ENCODE data around the gene CAV1. TPM values are rescaled to one million over a fixed set of nuclear protein-coding genes. Genes with fewer than 3 reads are reported as not detected.

The CAV1 gene
- total RNA-seq, 1 experiment from 2014 or later: 20.2 TPM

DNA sequence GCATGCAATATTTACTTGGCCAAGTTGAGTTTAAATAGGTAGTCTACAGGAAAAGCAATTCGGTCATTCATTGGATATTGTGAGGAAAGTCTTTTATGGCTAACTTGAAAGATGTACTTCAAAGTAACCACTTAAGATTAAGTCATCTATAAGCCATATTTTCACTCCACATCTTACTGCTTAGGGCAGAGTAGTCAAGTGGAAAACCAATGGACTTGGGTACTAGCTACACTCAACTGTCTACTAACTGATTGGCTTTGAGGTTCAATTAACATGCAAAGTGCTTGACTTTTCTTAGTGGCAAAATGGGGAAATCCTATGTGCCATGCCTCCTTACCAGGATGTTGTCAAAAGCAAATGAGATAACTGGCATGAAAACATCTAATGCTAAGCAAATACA, 51.0 kb downstream of the CAV1 start:
- Histone ChIP-seq H3K4me2 (ENCODE audit: insufficient read depth, insufficient read length, low read length) (no peak overlapping the region), H3K4me1 (ENCODE audit: insufficient read depth, low read length) (no peaks in the 10 kb centered on the region), H2AFZ (ENCODE audit: low read length) (no peak overlapping the region), H2BK120ac (ENCODE audit: low read depth, low read length, poor library complexity, severe bottlenecking) (no peak overlapping the region), H2BK5ac (ENCODE audit: insufficient read length, low read length) (no peak overlapping the region), H3K14ac (ENCODE audit: insufficient read depth, low read length) (no peak overlapping the region), H3K23me2 (ENCODE audit: insufficient read length, low read depth, low read length, poor library complexity, severe bottlenecking) (no peaks in the 10 kb centered on the region), H2BK12ac (ENCODE audit: insufficient read length, low read depth, low read length) (no peak overlapping the region), H2BK20ac (ENCODE audit: low read depth, low read length, poor library complexity, severe bottlenecking) (no peak overlapping the region), H3K27ac (ENCODE audit: insufficient read length, low read depth, low read length) (no peak overlapping the region), H3K56ac (ENCODE audit: insufficient read length, low read depth, low read length) (no peak overlapping the region), H2BK15ac (ENCODE audit: low read depth, low read length) (no peak overlapping the region), H3K27me3 (ENCODE audit: insufficient read depth, low read length) (no peaks in the 10 kb centered on the region), H3T11ph (ENCODE audit: low read length) (no peak overlapping the region), H2AK5ac (ENCODE audit: insufficient read length, low read length) (no peak overlapping the region), H4K8ac (replicated peaks; ENCODE audit: insufficient read length, low read depth, low read length) (no peak overlapping the region), H3K23ac (ENCODE audit: insufficient read length, low read depth, low read length) (no peak overlapping the region), H4K20me1 (ENCODE audit: control insufficient read depth, insufficient read depth, insufficient read length) (no peaks in the 10 kb centered on the region), H3K79me1 (ENCODE audit: insufficient read depth, low read depth, low read length, poor library complexity, severe bottlenecking) (no peaks in the 10 kb centered on the region), H3K9me3 (ENCODE audit: control insufficient read depth, low read depth, low read length) (no peaks in the 10 kb centered on the region), H3K9ac (ENCODE audit: extremely low read depth, insufficient read length, low read length) (no peak overlapping the region), H3K4ac (ENCODE audit: low read depth, low read length) (no peak overlapping the region), H4K5ac (ENCODE audit: insufficient read length, low read depth, low read length) (no peak overlapping the region), H3K79me2 (ENCODE audit: insufficient read depth, low read length) (no peaks in the 10 kb centered on the region), H4K91ac (ENCODE audit: insufficient read length, low read depth, low read length) (no peak overlapping the region), H3K18ac (ENCODE audit: insufficient read length, low read depth, low read length) (no peak overlapping the region)
- H3K27ac Mint-ChIP-seq: no peak overlapping the region
- no peaks in the 10 kb centered on the region for H3K36me3 Mint-ChIP-seq (ENCODE audit: insufficient read depth in 1 of 3, low read depth in 3 of 3)
- no peaks in the 10 kb centered on the region for H3K27me3 Mint-ChIP-seq (ENCODE audit: low read depth)
- H3K9me3 Mint-ChIP-seq: peaks cover 0 to 3% of the 10 kb centered on the region in 2 experiments; a peak in 2 of 5 replicates
- DNase-seq: no peak
- TF ChIP-seq, protein P1, sequence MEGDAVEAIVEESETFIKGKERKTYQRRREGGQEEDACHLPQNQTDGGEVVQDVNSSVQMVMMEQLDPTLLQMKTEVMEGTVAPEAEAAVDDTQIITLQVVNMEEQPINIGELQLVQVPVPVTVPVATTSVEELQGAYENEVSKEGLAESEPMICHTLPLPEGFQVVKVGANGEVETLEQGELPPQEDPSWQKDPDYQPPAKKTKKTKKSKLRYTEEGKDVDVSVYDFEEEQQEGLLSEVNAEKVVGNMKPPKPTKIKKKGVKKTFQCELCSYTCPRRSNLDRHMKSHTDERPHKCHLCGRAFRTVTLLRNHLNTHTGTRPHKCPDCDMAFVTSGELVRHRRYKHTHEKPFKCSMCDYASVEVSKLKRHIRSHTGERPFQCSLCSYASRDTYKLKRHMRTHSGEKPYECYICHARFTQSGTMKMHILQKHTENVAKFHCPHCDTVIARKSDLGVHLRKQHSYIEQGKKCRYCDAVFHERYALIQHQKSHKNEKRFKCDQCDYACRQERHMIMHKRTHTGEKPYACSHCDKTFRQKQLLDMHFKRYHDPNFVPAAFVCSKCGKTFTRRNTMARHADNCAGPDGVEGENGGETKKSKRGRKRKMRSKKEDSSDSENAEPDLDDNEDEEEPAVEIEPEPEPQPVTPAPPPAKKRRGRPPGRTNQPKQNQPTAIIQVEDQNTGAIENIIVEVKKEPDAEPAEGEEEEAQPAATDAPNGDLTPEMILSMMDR (conservative IDR thresholded peaks at IDR 0.05): no peak
- WGBS (ENCODE audit: extremely low coverage, insufficient read length, low lambda C conversion rate): no CpG with 5 or more reads among the region's 1 CpG
- no peak overlapping the region for H3K4me3 Mint-ChIP-seq
- no peaks in the 10 kb centered on the region for H3K4me1 Mint-ChIP-seq

All from H9 (cell line).